Measurements from ENCODE around the gene HDAC4. TPM values are rescaled to one million over a fixed set of nuclear protein-coding genes. Genes with fewer than 3 reads are reported as not detected.

HDAC4 gene
- total RNA-seq, 1 experiment from 2014 or later, result 61.5 TPM

- peaks cover 6% of the 10 kb centered on the region; the same call in 1 of the 2 replicates for H3F3A ChIP-seq (ENCODE audit: insufficient read depth, low read depth)
- ChIA-PET CTCF (no interaction called here), POLR2A (ENCODE audit: unreplicated experiment) (no interaction called here)
- no peaks in the 10 kb centered on the region for H3K79me2 ChIP-seq (ENCODE audit: low read depth)
- H3K4me1 ChIP-seq (replicated peaks; ENCODE audit: insufficient read depth), result no peaks in the 10 kb centered on the region
- no peak overlapping the region for H3K27ac ChIP-seq
- peaks cover 100% of the 10 kb centered on the region for H3K27me3 ChIP-seq (ENCODE audit: insufficient read depth, low read depth)
- H3K9me2 ChIP-seq (ENCODE audit: insufficient read depth), result no peaks in the 10 kb centered on the region
- no peaks in the 10 kb centered on the region for H3K36me3 ChIP-seq (ENCODE audit: low read depth)
- H3K9me3 ChIP-seq (ENCODE audit: insufficient read depth, low read depth), result no peaks in the 10 kb centered on the region
- H2AFZ ChIP-seq, result no peak overlapping the region
- no peaks in the 10 kb centered on the region; the same call in 1 of the 2 replicates for H4K20me1 ChIP-seq (ENCODE audit: insufficient read depth)
- H3K4me2 ChIP-seq, result no peak overlapping the region
- H3K4me3 ChIP-seq, result no peak overlapping the region
- intact Hi-C loops (cut with micrococcal nuclease; ENCODE audit: unreplicated experiment), result no loop called here
- no peak for TF ChIP-seq EZH2 (IDR thresholded peaks at IDR 0.05; ENCODE audit: low read depth)
- no peak for TF ChIP-seq CTCF (conservative IDR thresholded peaks at IDR 0.05)
- DNase-seq, result no peak
- BruUV-seq (replicated peaks), result no TSS peak
Observed at GRCh38 chr2:239017491-239018098, 383.2 kb downstream of the HDAC4 start.

- H3K27me3 ChIP-seq (ENCODE audit: insufficient read depth, low read depth), result peaks cover 100% of the 10 kb centered on the region
- BruUV-seq (replicated peaks), result no TSS peak
- no peaks in the 10 kb centered on the region for H3K36me3 ChIP-seq (ENCODE audit: low read depth)
- intact Hi-C loops (cut with micrococcal nuclease; ENCODE audit: unreplicated experiment), result no loop called here
- TF ChIP-seq EZH2 (IDR thresholded peaks at IDR 0.05; ENCODE audit: low read depth) (no peak), CTCF (conservative IDR thresholded peaks at IDR 0.05) (no peak)
- CTCF ChIA-PET, result interaction anchor here (0.7 kb wide), 1 partner anchor 658 kb away, joined by 3 read pairs; no protein-coding TSS in a partner anchor
- no peak overlapping the region for H3K4me3 ChIP-seq
- H3K9me3 ChIP-seq (ENCODE audit: insufficient read depth, low read depth), result no peaks in the 10 kb centered on the region
- H3F3A ChIP-seq (ENCODE audit: insufficient read depth, low read depth), result peaks cover 6% of the 10 kb centered on the region; the same call in 1 of the 2 replicates
- POLR2A ChIA-PET (ENCODE audit: unreplicated experiment), result no interaction called here
- DNase-seq, result no peak
- H3K79me2 ChIP-seq (ENCODE audit: low read depth), result no peaks in the 10 kb centered on the region
- no peaks in the 10 kb centered on the region for H3K4me1 ChIP-seq (replicated peaks; ENCODE audit: insufficient read depth)
- no peak overlapping the region for H2AFZ ChIP-seq
- H3K27ac ChIP-seq, result no peak overlapping the region
- no peaks in the 10 kb centered on the region for H3K9me2 ChIP-seq (ENCODE audit: insufficient read depth)
- H3K4me2 ChIP-seq, result no peak overlapping the region
- H4K20me1 ChIP-seq (ENCODE audit: insufficient read depth), result no peaks in the 10 kb centered on the region; the same call in 1 of the 2 replicates
Observed at GRCh38 chr2:239015901-239016675, 384.7 kb downstream of the HDAC4 start.

GRCh38 chr2:239015218-239015900 is 385.5 kb downstream of the HDAC4 start:
- Histone ChIP-seq H3K9me3 (ENCODE audit: insufficient read depth, low read depth) (no peaks in the 10 kb centered on the region), H3K4me2 (no peak overlapping the region), H3F3A (ENCODE audit: insufficient read depth, low read depth) (peaks cover 6% of the 10 kb centered on the region; the same call in 1 of the 2 replicates), H3K9me2 (ENCODE audit: insufficient read depth) (no peaks in the 10 kb centered on the region), H3K4me3 (no peak overlapping the region), H3K27ac (no peak overlapping the region), H3K79me2 (ENCODE audit: low read depth) (no peaks in the 10 kb centered on the region), H3K36me3 (ENCODE audit: low read depth) (no peaks in the 10 kb centered on the region), H3K4me1 (replicated peaks; ENCODE audit: insufficient read depth) (no peaks in the 10 kb centered on the region), H2AFZ (no peak overlapping the region), H4K20me1 (ENCODE audit: insufficient read depth) (no peaks in the 10 kb centered on the region; the same call in 1 of the 2 replicates), H3K27me3 (ENCODE audit: insufficient read depth, low read depth) (peaks cover 100% of the 10 kb centered on the region)
- no TSS peak for BruUV-seq (replicated peaks)
- POLR2A ChIA-PET (ENCODE audit: unreplicated experiment), result no interaction called here
- intact Hi-C loops (cut with micrococcal nuclease; ENCODE audit: unreplicated experiment), result no loop called here
- CTCF ChIA-PET, result interaction anchor here (0.7 kb wide), 1 partner anchor 658 kb away, joined by 3 read pairs; no protein-coding TSS in a partner anchor
- TF ChIP-seq CTCF (conservative IDR thresholded peaks at IDR 0.05), result no peak
- no peak for TF ChIP-seq EZH2 (IDR thresholded peaks at IDR 0.05; ENCODE audit: low read depth)
- no peak for DNase-seq
